Smooth muscle cell of the pulmonary artery (primary cell): Measurements from ENCODE around the gene TUBB. TPM values are rescaled to one million over a fixed set of nuclear protein-coding genes. Genes with fewer than 3 reads are reported as not detected.

ENCODE experiments used
- total RNA-seq: library from RNA; depleted of rRNA; stranded (reverse); fragments of >200 nt; gene quantifications from 2 replicates; pipeline ENCODE4 v1.2.3, GENCODE V29; 2014

TUBB gene
- 611 and 617 TPM in 2 replicates for total RNA-seq

GRCh38 chr6:30719791-30720737 lies at the start of gene TUBB:
Gene TUBB, plus strand, starts transcription at chr6:30720352. Its CDS starts 155 bp downstream, at chr6:30720507.

GRCh38 chr6:30672445-30673253 lies 47.5 kb upstream of the TUBB start, which contains the start of gene DHX16:
Gene DHX16, minus strand, starts transcription at chr6:30673006. Its CDS starts 165 bp downstream, at chr6:30672841.

GRCh38 chr6:30686009-30686907 lies 33.9 kb upstream of the TUBB start, which contains the start of gene PPP1R18:
Gene PPP1R18, minus strand, starts transcription at chr6:30686645. Its CDS starts 627 bp downstream, at chr6:30686018.

GRCh38 chr6:30690403-30691207 lies 29.5 kb upstream of the TUBB start, which contains the start of gene NRM:
Gene NRM, minus strand, starts transcription at chr6:30690984. Its CDS starts 10 bp downstream, at chr6:30690974.

GRCh38 chr6:30717129-30717844 lies 2.9 kb upstream of the TUBB start, which contains the start of gene MDC1:
Gene MDC1, minus strand, starts transcription at chr6:30717281. Its CDS starts 2,106 bp downstream, at chr6:30715175.

GRCh38 chr6:30742316-30743098 lies 22.4 kb downstream of the TUBB start, which contains the start of gene FLOT1:
Gene FLOT1, minus strand, starts transcription at chr6:30742687. Its CDS starts 498 bp downstream, at chr6:30742189.

GRCh38 chr6:30744054-30744805 lies 24.1 kb downstream of the TUBB start, which contains the start of gene IER3:
Gene IER3, minus strand, starts transcription at chr6:30744547. Its CDS starts 29 bp downstream, at chr6:30744518.

Other genes starting within 250 kb of the TUBB start
- gene HLA-E, start 230.8 kb upstream of the TUBB start, total RNA-seq, result 215 and 254 TPM in 2 replicates
- gene GNL1, start 163.9 kb upstream of the TUBB start, total RNA-seq, result 53.5 and 62.6 TPM in 2 replicates
- gene PRR3, start 163.1 kb upstream of the TUBB start, total RNA-seq, result 4.8 and 5.7 TPM in 2 replicates
- gene ABCF1, start 148.9 kb upstream of the TUBB start, total RNA-seq, result 43.7 and 55.0 TPM in 2 replicates
- 17.7 and 21.0 TPM in 2 replicates for gene PPP1R10, start 103.1 kb upstream of the TUBB start, total RNA-seq
- gene MRPS18B, start 102.5 kb upstream of the TUBB start, total RNA-seq, result 34.9 and 35.4 TPM in 2 replicates
- 3.3 and 5.0 TPM in 2 replicates for gene ATAT1, start 93.5 kb upstream of the TUBB start, total RNA-seq
- gene C6orf136, start 73.2 kb upstream of the TUBB start, total RNA-seq, result 2.2 and 2.5 TPM in 2 replicates
- 34.6 and 40.8 TPM in 2 replicates for gene DHX16, start 47.3 kb upstream of the TUBB start, total RNA-seq
- gene PPP1R18, start 33.7 kb upstream of the TUBB start, total RNA-seq, result 55.1 and 74.0 TPM in 2 replicates
- 2.6 and 3.3 TPM in 2 replicates for gene NRM, start 29.4 kb upstream of the TUBB start, total RNA-seq
- 10.8 and 12.7 TPM in 2 replicates for gene MDC1, start 3.1 kb upstream of the TUBB start, total RNA-seq
- 102 and 110 TPM in 2 replicates for gene FLOT1, start 22.3 kb downstream of the TUBB start, total RNA-seq
- gene IER3, start 24.2 kb downstream of the TUBB start, total RNA-seq, result 49.8 and 105 TPM in 2 replicates
- gene DDR1, start 164.2 kb downstream of the TUBB start, total RNA-seq, result 48.4 and 81.1 TPM in 2 replicates
- gene GTF2H4, start 187.9 kb downstream of the TUBB start, total RNA-seq, result 14.7 and 17.1 TPM in 2 replicates
- 14.9 and 17.8 TPM in 2 replicates for gene VARS2, start 193.9 kb downstream of the TUBB start, total RNA-seq
- gene SFTA2, start 211.8 kb downstream of the TUBB start, total RNA-seq, result not detected in 2 replicates
- gene MUCL3, start 220.6 kb downstream of the TUBB start, total RNA-seq, result not detected in 2 replicates